ENCODE results near the gene SIPA1L2.

GRCh38 chr1:232593717-232594502 lies 36.0 kb downstream of the SIPA1L2 start:
- TF ChIP-seq EZH2 (IDR thresholded peaks at IDR 0.05; ENCODE audit: insufficient read depth, poor library complexity, severe bottlenecking) = no peak
- no peak for TF ChIP-seq EZH2phosphoT487 (IDR thresholded peaks at IDR 0.05; ENCODE audit: insufficient read depth, low read depth)

Data from GM23248 (cell line).